GM19238 (cell line): ENCODE results near the gene KCNAB2.

Source experiments
- DNase-seq: peaks from one replicate; pipeline ENCODE4 v3.0.0; 2011; ENCODE audit warnings: low spot score; ENCODE audit not compliant: insufficient read length

KCNAB2 gene

DNA sequence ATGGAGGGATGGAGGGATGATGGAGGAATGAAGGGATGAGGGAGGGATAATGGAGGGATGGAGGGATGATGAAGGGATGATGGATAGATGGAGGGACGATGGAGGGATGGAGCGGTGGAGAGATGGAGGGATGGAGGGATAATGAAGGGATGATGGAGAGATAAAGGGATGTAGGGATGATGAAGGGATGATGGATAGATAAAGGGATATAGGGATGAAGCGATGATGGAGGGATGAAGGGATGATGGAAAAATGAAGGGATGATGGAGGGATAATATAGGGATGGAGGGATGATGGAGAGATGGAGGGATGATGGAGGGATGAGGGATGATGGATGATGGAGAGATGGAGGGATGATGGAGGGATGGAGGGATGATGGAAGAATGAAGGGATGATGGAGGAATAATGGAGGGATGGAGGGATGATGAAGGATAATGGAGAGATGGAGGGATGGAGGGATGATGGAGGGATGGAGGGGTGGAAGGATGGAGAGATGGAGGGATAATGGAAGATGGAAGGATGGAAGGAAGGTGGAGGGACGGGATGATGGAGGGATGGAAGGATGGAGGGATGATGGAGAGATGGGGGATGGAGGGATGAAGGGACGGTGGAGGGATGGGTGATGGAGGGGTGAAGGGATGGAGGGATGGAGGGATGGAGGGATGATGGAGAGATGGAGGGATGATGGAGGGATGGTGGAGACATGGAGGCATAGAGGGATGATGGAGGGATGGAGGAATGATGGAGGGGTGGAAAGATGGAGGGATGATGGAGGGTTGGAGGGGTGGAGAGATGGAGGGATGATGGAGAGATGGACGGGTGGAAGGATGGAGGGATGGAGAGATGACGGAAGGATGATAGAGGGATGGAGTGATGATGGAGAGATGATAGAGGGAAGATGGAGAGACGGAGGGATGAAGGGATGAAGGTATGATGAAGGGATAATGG is 62.0 kb downstream of the KCNAB2 start:
- DNase-seq = no peak

GRCh38 chr1:6108476-6108875 is 62.8 kb downstream of the KCNAB2 start:
- DNase-seq = no peak

- peak; percentile 56 for DNase-seq
Measured at GRCh38 chr1:6108937-6109614, 63.4 kb downstream of the KCNAB2 start.

DNA sequence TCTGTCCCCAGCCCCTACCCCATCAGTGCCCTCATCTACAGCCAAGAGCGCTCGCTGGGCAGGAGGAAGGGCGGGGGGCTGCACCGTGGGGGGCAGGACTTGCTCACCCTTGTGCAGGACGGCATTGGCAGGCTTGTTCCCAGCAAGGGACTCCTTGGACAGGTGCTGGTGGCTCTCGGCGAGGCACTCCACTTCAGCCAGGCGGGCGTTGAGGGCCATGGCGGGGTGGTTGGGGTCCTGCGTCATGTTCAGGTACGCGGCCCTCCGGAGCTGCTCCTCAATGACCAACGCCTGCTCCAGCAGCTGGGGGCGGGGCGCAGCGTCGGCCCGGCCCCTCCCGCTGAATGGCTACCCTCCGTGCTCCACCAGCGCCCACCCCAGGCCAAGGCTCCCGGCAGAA is 64.0 kb downstream of the KCNAB2 start:
- DNase-seq = no peak

DNA sequence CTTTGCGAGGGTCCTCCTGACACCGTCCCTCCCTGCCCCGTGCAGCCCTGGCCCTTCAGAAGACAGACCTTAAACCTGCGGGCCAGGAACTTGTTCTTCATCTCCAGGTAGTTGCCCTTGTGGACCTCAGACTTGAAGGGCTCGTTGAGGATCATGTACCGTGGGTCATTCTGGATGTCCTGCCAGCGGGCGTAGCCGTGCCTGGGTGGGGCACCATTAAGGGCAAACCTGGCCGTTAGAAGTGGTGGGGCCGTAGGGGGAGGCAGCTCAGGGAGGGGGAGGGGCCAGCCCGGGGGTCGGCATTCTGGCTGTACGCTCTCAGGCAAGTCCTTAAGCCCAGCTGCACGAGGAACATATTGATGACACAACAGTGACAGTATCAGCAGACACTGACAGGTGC is 64.6 kb downstream of the KCNAB2 start:
- DNase-seq = no peak

- DNase-seq = no peak
Measured at GRCh38 chr1:6111571-6111970, 65.9 kb downstream of the KCNAB2 start.

GRCh38 chr1:6111991-6112689 is 66.5 kb downstream of the KCNAB2 start:
- DNase-seq = no peak

DNA sequence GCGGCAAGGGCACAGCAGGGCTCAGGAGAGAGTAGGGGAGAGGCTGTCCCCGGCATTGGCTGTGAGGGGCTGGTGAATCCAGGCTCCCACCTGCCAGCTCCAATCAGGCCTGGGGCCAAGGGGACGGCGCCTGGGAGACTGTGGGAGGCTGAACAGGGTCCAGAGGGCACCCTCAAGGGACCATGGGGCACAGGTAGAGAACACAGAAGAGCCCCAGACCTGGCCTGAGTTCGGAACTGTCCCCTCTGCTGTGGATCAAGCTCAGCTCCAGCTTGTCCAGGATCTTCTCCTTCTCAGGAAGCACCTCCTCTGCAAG is 67.0 kb downstream of the KCNAB2 start:
- no peak for DNase-seq

GRCh38 chr1:6113116-6113515 is 67.4 kb downstream of the KCNAB2 start:
- no peak for DNase-seq

- DNase-seq = no peak
Measured at GRCh38 chr1:6113745-6114144, 68.1 kb downstream of the KCNAB2 start.

DNA sequence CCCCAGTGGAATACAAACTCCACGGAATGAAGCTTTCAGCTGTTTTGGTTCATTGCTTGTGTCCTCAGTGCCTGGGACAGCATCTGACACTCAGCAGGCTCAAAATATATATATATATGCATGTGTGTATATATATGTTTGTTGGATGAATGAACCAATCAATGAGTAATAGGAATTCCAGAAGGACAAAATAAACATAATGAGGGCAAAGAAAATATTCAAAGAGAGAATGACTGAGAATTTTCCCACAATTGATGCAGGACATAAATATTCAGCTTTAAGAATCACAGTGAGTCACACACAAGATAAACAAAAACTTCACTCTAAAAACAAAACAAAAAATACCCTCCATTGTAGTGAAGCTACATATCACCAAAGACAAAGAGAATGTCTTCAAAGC is 70.4 kb downstream of the KCNAB2 start:
- no peak for DNase-seq

DNA sequence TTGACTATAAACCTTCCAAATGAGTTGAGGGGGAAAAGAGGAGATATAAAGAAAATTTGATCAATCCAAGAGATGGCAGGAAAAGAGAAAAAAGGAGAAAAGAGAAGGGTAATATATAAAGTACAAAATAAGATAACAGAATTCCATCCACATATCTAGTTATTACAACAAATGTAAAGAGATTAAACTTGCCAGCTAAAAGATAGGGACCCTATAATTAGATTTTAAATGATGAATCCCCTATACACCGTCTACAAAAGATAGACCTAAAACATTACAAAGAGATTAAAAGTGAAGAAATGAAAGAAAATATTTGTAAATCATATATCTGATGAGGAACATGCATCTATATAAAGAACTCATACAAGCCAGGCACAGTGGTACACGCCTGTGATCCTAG is 71.4 kb downstream of the KCNAB2 start:
- DNase-seq = no peak

- DNase-seq = no peak
Measured at GRCh38 chr1:6117624-6118023, 71.9 kb downstream of the KCNAB2 start.

DNA sequence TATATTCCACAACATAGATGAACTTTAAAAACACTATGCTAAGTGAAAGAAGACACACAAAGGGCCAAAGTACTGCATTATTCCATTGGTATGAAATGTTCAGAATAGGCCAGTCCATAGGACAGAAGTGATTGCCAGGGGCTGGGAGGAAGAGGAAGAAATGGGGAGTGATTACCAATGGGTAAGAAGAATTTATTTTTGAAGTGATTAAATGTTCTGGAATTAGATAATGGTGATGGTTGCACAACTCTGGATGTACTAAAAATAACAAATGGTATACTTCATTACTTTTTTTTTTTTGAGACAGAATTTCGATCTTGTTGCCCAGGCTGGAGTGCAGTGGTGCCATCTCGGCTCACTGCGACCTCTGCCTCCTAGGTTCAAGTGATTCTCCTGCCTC is 72.7 kb downstream of the KCNAB2 start:
- DNase-seq = no peak

- DNase-seq = no peak
Measured at GRCh38 chr1:6121021-6121421, 75.3 kb downstream of the KCNAB2 start.

GRCh38 chr1:6121651-6122370 is 76.1 kb downstream of the KCNAB2 start:
- DNase-seq = no peak

- no peak for DNase-seq
Measured at GRCh38 chr1:6123083-6123482, 77.4 kb downstream of the KCNAB2 start.

DNA sequence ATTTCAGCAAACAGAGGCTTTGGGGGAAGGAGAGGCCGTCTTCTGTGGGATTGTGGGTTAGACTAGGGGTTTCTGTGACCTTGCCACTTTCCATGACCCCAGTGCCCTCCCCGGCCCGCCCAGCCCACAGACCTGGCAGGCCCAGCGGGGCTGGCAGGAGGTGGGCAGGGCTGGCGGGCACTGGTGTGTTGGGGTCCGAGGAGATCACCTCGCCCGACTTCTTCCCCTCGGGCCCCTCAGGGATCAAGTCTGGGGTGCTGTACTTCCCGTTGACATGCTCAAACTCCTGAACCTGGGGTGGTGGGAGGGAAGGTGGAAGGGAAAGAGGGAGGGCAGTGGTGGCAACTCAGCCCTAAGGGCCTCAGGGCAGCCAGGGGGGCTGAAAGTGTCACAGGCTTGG is 78.1 kb downstream of the KCNAB2 start:
- no peak for DNase-seq

- DNase-seq = no peak
Measured at GRCh38 chr1:6124341-6124740, 78.7 kb downstream of the KCNAB2 start.

- DNase-seq = no peak
Measured at GRCh38 chr1:6124746-6125365, 79.2 kb downstream of the KCNAB2 start.

GRCh38 chr1:6125366-6125765 is 79.7 kb downstream of the KCNAB2 start:
- no peak for DNase-seq
